Activated T-helper 2 cell treated with anti-CD3 and anti-CD28 coated beads, Interferon-gamma antibody, Interleukin-2, Interleukin-4, amounts not matched to agents 10 μg/mL and 5 μg/mL and 100 μg/mL, durations not matched to agents 14 hours and 24 hours and 36 hours (primary cell): ENCODE data around the gene STYXL1. TPM values are rescaled to one million over a fixed set of nuclear protein-coding genes. Genes with fewer than 3 reads are reported as not detected.

Experiments used
- DNase-seq: peaks from one replicate; pipeline ENCODE4 v3.0.0; 2021; ENCODE audit warnings: low spot score
- H3K27ac Mint-ChIP-seq: one replicate; pipeline ENCODE4 v1.8.0; 2021; ENCODE audit warnings: mixed read lengths
- H3K27me3 Mint-ChIP-seq: one replicate; pipeline ENCODE4 v1.8.0; 2021; ENCODE audit warnings: low read depth, mixed read lengths
- H3K36me3 Mint-ChIP-seq: one replicate; pipeline ENCODE4 v1.8.0; 2021; ENCODE audit warnings: low read depth, mixed read lengths
- H3K4me1 Mint-ChIP-seq: one replicate; pipeline ENCODE4 v1.8.0; 2021; ENCODE audit warnings: low read depth, mixed read lengths
- H3K4me3 Mint-ChIP-seq: one replicate; pipeline ENCODE4 v1.8.0; 2021; ENCODE audit warnings: low read depth, mild to moderate bottlenecking, moderate library complexity, mixed read lengths
- H3K9me3 Mint-ChIP-seq: one replicate; pipeline ENCODE4 v1.8.0; 2021; ENCODE audit warnings: mixed read lengths
- intact Hi-C: fragments of 100-400 bp; cut with micrococcal nuclease; formaldehyde crosslinking; loops from one replicate; pipeline ENCODE4 v1.15.1; 2023
- total RNA-seq: library from RNA; stranded (reverse); gene quantifications from 2 replicates; pipeline ENCODE4 v1.2.3, GENCODE V29; 2022

STYXL1 gene
- total RNA-seq, 1 donor from 2014 or later: 36.1 TPM

- no peak for DNase-seq
- no peaks in the 10 kb centered on the region for H3K27me3 Mint-ChIP-seq
- no peaks in the 10 kb centered on the region for H3K4me1 Mint-ChIP-seq
- H3K27ac Mint-ChIP-seq: no peak overlapping the region
- no peak overlapping the region for H3K4me3 Mint-ChIP-seq
- intact Hi-C loops: no loop called here
- peaks cover 19% of the 10 kb centered on the region for H3K36me3 Mint-ChIP-seq
- no peaks in the 10 kb centered on the region for H3K9me3 Mint-ChIP-seq
These were observed 64.2 kb downstream of the STYXL1 start for GRCh38 chr7:75983471-75984129.

GRCh38 chr7:75982306-75983064, 65.3 kb downstream of the STYXL1 start:
- H3K36me3 Mint-ChIP-seq: peaks cover 19% of the 10 kb centered on the region
- intact Hi-C loops: no loop called here
- no peaks in the 10 kb centered on the region for H3K27me3 Mint-ChIP-seq
- H3K4me3 Mint-ChIP-seq: no peak overlapping the region
- DNase-seq: no peak
- no peak overlapping the region for H3K27ac Mint-ChIP-seq
- H3K4me1 Mint-ChIP-seq: no peaks in the 10 kb centered on the region
- no peaks in the 10 kb centered on the region for H3K9me3 Mint-ChIP-seq

- no peaks in the 10 kb centered on the region for H3K4me1 Mint-ChIP-seq
- H3K36me3 Mint-ChIP-seq: peaks cover 13% of the 10 kb centered on the region
- H3K9me3 Mint-ChIP-seq: no peaks in the 10 kb centered on the region
- no peak overlapping the region for H3K4me3 Mint-ChIP-seq
- H3K27ac Mint-ChIP-seq: no peak overlapping the region
- no peaks in the 10 kb centered on the region for H3K27me3 Mint-ChIP-seq
- no peak for DNase-seq
- intact Hi-C loops: no loop called here
These were observed 66.1 kb downstream of the STYXL1 start for GRCh38 chr7:75981453-75982305.

GRCh38 chr7:75981203-75981452, 66.7 kb downstream of the STYXL1 start:
- Mint-ChIP-seq H3K4me3 (no peak overlapping the region), H3K36me3 (peaks cover 11% of the 10 kb centered on the region), H3K9me3 (no peaks in the 10 kb centered on the region), H3K27ac (no peak overlapping the region), H3K4me1 (no peaks in the 10 kb centered on the region), H3K27me3 (no peaks in the 10 kb centered on the region)
- no peak for DNase-seq
- intact Hi-C loops: no loop called here

- DNase-seq: no peak
- H3K4me3 Mint-ChIP-seq: no peak overlapping the region
- H3K27ac Mint-ChIP-seq: no peak overlapping the region
- intact Hi-C loops: no loop called here
- H3K9me3 Mint-ChIP-seq: no peaks in the 10 kb centered on the region
- H3K27me3 Mint-ChIP-seq: no peaks in the 10 kb centered on the region
- H3K4me1 Mint-ChIP-seq: no peaks in the 10 kb centered on the region
- peaks cover 10% of the 10 kb centered on the region for H3K36me3 Mint-ChIP-seq
These were observed 67.2 kb downstream of the STYXL1 start for GRCh38 chr7:75980430-75981202.

GRCh38 chr7:75979759-75980429, 67.9 kb downstream of the STYXL1 start:
- H3K4me1 Mint-ChIP-seq: no peaks in the 10 kb centered on the region
- no peak overlapping the region for H3K4me3 Mint-ChIP-seq
- peaks cover 11% of the 10 kb centered on the region for H3K36me3 Mint-ChIP-seq
- H3K9me3 Mint-ChIP-seq: no peaks in the 10 kb centered on the region
- intact Hi-C loops: no loop called here
- no peaks in the 10 kb centered on the region for H3K27me3 Mint-ChIP-seq
- no peak for DNase-seq
- H3K27ac Mint-ChIP-seq: no peak overlapping the region

- Mint-ChIP-seq H3K4me3 (no peak overlapping the region), H3K27ac (no peak overlapping the region), H3K4me1 (no peaks in the 10 kb centered on the region), H3K9me3 (no peaks in the 10 kb centered on the region), H3K27me3 (no peaks in the 10 kb centered on the region), H3K36me3 (peaks cover 20% of the 10 kb centered on the region)
- intact Hi-C loops: no loop called here
- no peak for DNase-seq
These were observed 70.1 kb downstream of the STYXL1 start for GRCh38 chr7:75977743-75978142.

GRCh38 chr7:75971961-75972763, 75.6 kb downstream of the STYXL1 start:
- intact Hi-C loops: no loop called here
- DNase-seq: no peak
- no peaks in the 10 kb centered on the region for H3K27me3 Mint-ChIP-seq
- no peak overlapping the region for H3K27ac Mint-ChIP-seq
- no peaks in the 10 kb centered on the region for H3K4me1 Mint-ChIP-seq
- peaks cover 18% of the 10 kb centered on the region for H3K36me3 Mint-ChIP-seq
- H3K9me3 Mint-ChIP-seq: no peaks in the 10 kb centered on the region
- no peak overlapping the region for H3K4me3 Mint-ChIP-seq

GRCh38 chr7:75971309-75971960, 76.4 kb downstream of the STYXL1 start:
- peaks cover 18% of the 10 kb centered on the region for H3K36me3 Mint-ChIP-seq
- no peaks in the 10 kb centered on the region for H3K4me1 Mint-ChIP-seq
- H3K27ac Mint-ChIP-seq: no peak overlapping the region
- no peak for DNase-seq
- no peak overlapping the region for H3K4me3 Mint-ChIP-seq
- H3K27me3 Mint-ChIP-seq: no peaks in the 10 kb centered on the region
- intact Hi-C loops: no loop called here
- no peaks in the 10 kb centered on the region for H3K9me3 Mint-ChIP-seq

- no peaks in the 10 kb centered on the region for H3K4me1 Mint-ChIP-seq
These were observed 77.9 kb downstream of the STYXL1 start for GRCh38 chr7:75969704-75970498.

GRCh38 chr7:75969182-75969581, 78.6 kb downstream of the STYXL1 start:
- Mint-ChIP-seq H3K27ac (no peak overlapping the region), H3K4me1 (no peaks in the 10 kb centered on the region), H3K27me3 (no peaks in the 10 kb centered on the region), H3K4me3 (no peak overlapping the region), H3K9me3 (no peaks in the 10 kb centered on the region), H3K36me3 (peaks cover 13% of the 10 kb centered on the region)
- no peak for DNase-seq
- intact Hi-C loops: no loop called here

More at GRCh38 chr7:75969704-75970498, 77.9 kb downstream of the STYXL1 start:
- Mint-ChIP-seq H3K9me3 (no peaks in the 10 kb centered on the region), H3K36me3 (peaks cover 16% of the 10 kb centered on the region), H3K27me3 (no peaks in the 10 kb centered on the region), H3K4me3 (no peak overlapping the region), H3K27ac (no peak overlapping the region)
- intact Hi-C loops: no loop called here
- no peak for DNase-seq
